Neural cell (in vitro differentiated cells): Measurements from ENCODE around the gene VSIG8. TPM values are rescaled to one million over a fixed set of nuclear protein-coding genes. Genes with fewer than 3 reads are reported as not detected.

Source experiments
- H2AFZ ChIP-seq: fragments of 200-600, 300-800 bp; sonication (generic), shearing (Covaris generic); 2 replicates; pipeline ENCODE4 v1.6.0; 2014; ENCODE audit warnings: low read depth, mild to moderate bottlenecking, antibody characterized with exemption, low read length, moderate library complexity
- H3F3A ChIP-seq: fragments of 200-600 bp; shearing (Covaris generic); 2 replicates; pipeline ENCODE4 v1.6.1; 2016; ENCODE audit warnings: mild to moderate bottlenecking, moderate library complexity, mixed read lengths, antibody characterized with exemption, low read length; ENCODE audit not compliant: insufficient read depth, poor library complexity, severe bottlenecking
- H3K27ac ChIP-seq: fragments of 200-600, 300-800 bp; sonication (generic), shearing (Covaris generic); 2 replicates; pipeline ENCODE4 v1.5.1; 2014; ENCODE audit warnings: mild to moderate bottlenecking, low read length, moderate library complexity
- H3K27me3 ChIP-seq: fragments of 300-800, 200-600 bp; sonication (generic), shearing (Covaris generic); 2 replicates; pipeline ENCODE4 v1.6.0; 2014; ENCODE audit warnings: mild to moderate bottlenecking, low read depth, low read length, moderate library complexity; ENCODE audit not compliant: insufficient read depth
- H3K36me3 ChIP-seq: fragments of 300-800, 200-600 bp; sonication (generic), shearing (Covaris generic); 2 replicates; pipeline ENCODE4 v1.5.1; 2014; ENCODE audit warnings: mild to moderate bottlenecking, antibody characterized with exemption, low read length, moderate library complexity; ENCODE audit not compliant: insufficient read depth
- H3K4me2 ChIP-seq: fragments of 300-800, 200-600 bp; sonication (generic), shearing (Covaris generic); 2 replicates; pipeline ENCODE4 v1.6.0; 2014; ENCODE audit warnings: mild to moderate bottlenecking, low read length
- H3K4me3 ChIP-seq: fragments of 300-800, 200-600 bp; sonication (generic), shearing (Covaris generic); 2 replicates; pipeline ENCODE4 v1.5.1; 2014; ENCODE audit warnings: mild to moderate bottlenecking, low read length, moderate library complexity
- H3K79me2 ChIP-seq: fragments of 200-600 bp; shearing (Covaris generic); replicated peaks from 2 replicates; pipeline ENCODE4 v1.6.0; 2014; ENCODE audit warnings: mild to moderate bottlenecking, low read length, moderate library complexity; ENCODE audit not compliant: insufficient read depth
- H3K9ac ChIP-seq: fragments of 300-800, 200-600 bp; sonication (generic), shearing (Covaris generic); 2 replicates; pipeline ENCODE4 v1.6.1; 2016; ENCODE audit warnings: mild to moderate bottlenecking, low read length, mixed read lengths
- H3K9me2 ChIP-seq: fragments of 200-600 bp; shearing (Covaris generic); 2 replicates; pipeline ENCODE4 v1.6.1; 2016; ENCODE audit warnings: mild to moderate bottlenecking, low read length, mixed read lengths; ENCODE audit not compliant: insufficient read depth
- H3K9me3 ChIP-seq: fragments of 200-600, 300-800 bp; sonication (generic), shearing (Covaris generic); 2 replicates; pipeline ENCODE4 v1.6.1; 2016; ENCODE audit warnings: mild to moderate bottlenecking, mixed run types, low read length, moderate library complexity, mixed read lengths
- H4K20me1 ChIP-seq: fragments of 200-600 bp; shearing (Covaris generic); 2 replicates; pipeline ENCODE4 v1.6.1; 2016; ENCODE audit warnings: mild to moderate bottlenecking, mixed run types; ENCODE audit not compliant: insufficient read depth
- EP300 ChIP-seq: fragments of 450-650 bp; conservative IDR thresholded peaks from 2 replicates; pipeline ENCODE4 v1.6.1; 2014; ENCODE audit warnings: antibody characterized with exemption, mild to moderate bottlenecking, moderate library complexity; ENCODE audit not compliant: poor library complexity, severe bottlenecking
- EZH2 ChIP-seq: fragments of 200-600, 300-800 bp; shearing (Covaris generic), sonication (generic); IDR thresholded peaks from 2 replicates; pipeline ENCODE4 v1.6.1; 2014; ENCODE audit warnings: antibody characterized with exemption, low read length, borderline replicate concordance, mild to moderate bottlenecking; ENCODE audit not compliant: insufficient read depth, poor library complexity, severe bottlenecking
- MXI1 ChIP-seq: fragments of 450-650 bp; conservative IDR thresholded peaks from 2 replicates; pipeline ENCODE4 v1.6.1; 2014; ENCODE audit warnings: antibody characterized with exemption, mild to moderate bottlenecking; ENCODE audit not compliant: poor library complexity, severe bottlenecking
- POLR2AphosphoS5 ChIP-seq: IDR thresholded peaks from 2 replicates; pipeline ENCODE4 v1.6.1; 2012
- RAD21 ChIP-seq: fragments of 450-650 bp; conservative IDR thresholded peaks from 2 replicates; pipeline ENCODE4 v1.6.1; 2014; ENCODE audit warnings: antibody characterized with exemption, mild to moderate bottlenecking, moderate library complexity
- SMC3 ChIP-seq: fragments of 450-650 bp; conservative IDR thresholded peaks from 2 replicates; pipeline ENCODE4 v1.6.1; 2014; ENCODE audit warnings: antibody characterized with exemption, mild to moderate bottlenecking, moderate library complexity; ENCODE audit not compliant: poor library complexity
- TAF1 ChIP-seq: IDR thresholded peaks from 2 replicates; pipeline ENCODE4 v1.6.1; 2012; ENCODE audit warnings: low read depth
- polyA plus RNA-seq: library from polyadenylated mRNA; depleted of rRNA; stranded (reverse); fragments of >200 nt; gene quantifications from 2 replicates; pipeline ENCODE4 v1.2.3, GENCODE V29; 2014
- TF ChIP-seq, protein P1 (sequence below): fragments of 450-650 bp; IDR thresholded peaks from 2 replicates; pipeline ENCODE4 v1.5.1; 2014; ENCODE audit warnings: antibody characterized with exemption, mild to moderate bottlenecking, moderate library complexity; ENCODE audit not compliant: poor library complexity, severe bottlenecking
- TF ChIP-seq, protein P2 (sequence below): IDR thresholded peaks from 2 replicates; pipeline ENCODE4 v1.6.1; 2012; ENCODE audit warnings: borderline replicate concordance

Gene VSIG8
- polyA plus RNA-seq, 1 donor from 2014 or later = 0.37 TPM

- Histone ChIP-seq H4K20me1 (no peaks in the 10 kb centered on the region), H3K4me2 (no peak overlapping the region), H3K79me2 (no peaks in the 10 kb centered on the region), H3F3A (no peaks in the 10 kb centered on the region), H3K27ac (no peak overlapping the region), H3K4me3 (no peak overlapping the region), H2AFZ (no peak overlapping the region), H3K36me3 (no peaks in the 10 kb centered on the region), H3K9me3 (no peaks in the 10 kb centered on the region), H3K9me2 (no peaks in the 10 kb centered on the region), H3K9ac (no peak overlapping the region), H3K27me3 (peaks cover 81% of the 10 kb centered on the region)
- TF ChIP-seq, protein P1, sequence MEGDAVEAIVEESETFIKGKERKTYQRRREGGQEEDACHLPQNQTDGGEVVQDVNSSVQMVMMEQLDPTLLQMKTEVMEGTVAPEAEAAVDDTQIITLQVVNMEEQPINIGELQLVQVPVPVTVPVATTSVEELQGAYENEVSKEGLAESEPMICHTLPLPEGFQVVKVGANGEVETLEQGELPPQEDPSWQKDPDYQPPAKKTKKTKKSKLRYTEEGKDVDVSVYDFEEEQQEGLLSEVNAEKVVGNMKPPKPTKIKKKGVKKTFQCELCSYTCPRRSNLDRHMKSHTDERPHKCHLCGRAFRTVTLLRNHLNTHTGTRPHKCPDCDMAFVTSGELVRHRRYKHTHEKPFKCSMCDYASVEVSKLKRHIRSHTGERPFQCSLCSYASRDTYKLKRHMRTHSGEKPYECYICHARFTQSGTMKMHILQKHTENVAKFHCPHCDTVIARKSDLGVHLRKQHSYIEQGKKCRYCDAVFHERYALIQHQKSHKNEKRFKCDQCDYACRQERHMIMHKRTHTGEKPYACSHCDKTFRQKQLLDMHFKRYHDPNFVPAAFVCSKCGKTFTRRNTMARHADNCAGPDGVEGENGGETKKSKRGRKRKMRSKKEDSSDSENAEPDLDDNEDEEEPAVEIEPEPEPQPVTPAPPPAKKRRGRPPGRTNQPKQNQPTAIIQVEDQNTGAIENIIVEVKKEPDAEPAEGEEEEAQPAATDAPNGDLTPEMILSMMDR = no peak
- TF ChIP-seq POLR2AphosphoS5 (no peak), TAF1 (no peak), SMC3 (no peak), RAD21 (no peak), EP300 (no peak), MXI1 (no peak), EZH2 (no peak)
- TF ChIP-seq, protein P2, sequence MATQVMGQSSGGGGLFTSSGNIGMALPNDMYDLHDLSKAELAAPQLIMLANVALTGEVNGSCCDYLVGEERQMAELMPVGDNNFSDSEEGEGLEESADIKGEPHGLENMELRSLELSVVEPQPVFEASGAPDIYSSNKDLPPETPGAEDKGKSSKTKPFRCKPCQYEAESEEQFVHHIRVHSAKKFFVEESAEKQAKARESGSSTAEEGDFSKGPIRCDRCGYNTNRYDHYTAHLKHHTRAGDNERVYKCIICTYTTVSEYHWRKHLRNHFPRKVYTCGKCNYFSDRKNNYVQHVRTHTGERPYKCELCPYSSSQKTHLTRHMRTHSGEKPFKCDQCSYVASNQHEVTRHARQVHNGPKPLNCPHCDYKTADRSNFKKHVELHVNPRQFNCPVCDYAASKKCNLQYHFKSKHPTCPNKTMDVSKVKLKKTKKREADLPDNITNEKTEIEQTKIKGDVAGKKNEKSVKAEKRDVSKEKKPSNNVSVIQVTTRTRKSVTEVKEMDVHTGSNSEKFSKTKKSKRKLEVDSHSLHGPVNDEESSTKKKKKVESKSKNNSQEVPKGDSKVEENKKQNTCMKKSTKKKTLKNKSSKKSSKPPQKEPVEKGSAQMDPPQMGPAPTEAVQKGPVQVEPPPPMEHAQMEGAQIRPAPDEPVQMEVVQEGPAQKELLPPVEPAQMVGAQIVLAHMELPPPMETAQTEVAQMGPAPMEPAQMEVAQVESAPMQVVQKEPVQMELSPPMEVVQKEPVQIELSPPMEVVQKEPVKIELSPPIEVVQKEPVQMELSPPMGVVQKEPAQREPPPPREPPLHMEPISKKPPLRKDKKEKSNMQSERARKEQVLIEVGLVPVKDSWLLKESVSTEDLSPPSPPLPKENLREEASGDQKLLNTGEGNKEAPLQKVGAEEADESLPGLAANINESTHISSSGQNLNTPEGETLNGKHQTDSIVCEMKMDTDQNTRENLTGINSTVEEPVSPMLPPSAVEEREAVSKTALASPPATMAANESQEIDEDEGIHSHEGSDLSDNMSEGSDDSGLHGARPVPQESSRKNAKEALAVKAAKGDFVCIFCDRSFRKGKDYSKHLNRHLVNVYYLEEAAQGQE = no peak
Measured at GRCh38 chr1:159835356-159835755, 27.1 kb downstream of the VSIG8 start.

DNA sequence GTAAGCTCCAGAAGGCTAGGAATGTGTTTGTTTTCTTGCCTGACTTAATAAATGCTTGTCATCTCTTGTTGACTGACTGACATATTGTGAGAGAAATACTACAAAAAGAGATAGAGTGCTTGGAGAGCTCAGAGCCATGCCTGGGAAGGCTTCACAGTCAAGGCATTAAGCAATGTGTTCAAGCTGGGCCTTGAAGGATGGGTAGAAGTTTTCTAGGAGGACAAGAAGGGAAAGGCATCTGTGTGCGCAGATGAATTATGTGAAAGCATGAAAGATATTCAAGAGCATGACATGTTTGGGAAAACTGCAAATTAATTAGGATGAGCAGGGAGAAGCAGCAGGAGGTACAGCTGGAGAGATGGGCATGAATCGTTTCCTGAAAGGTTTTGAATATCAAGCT is 30.1 kb downstream of the VSIG8 start:
- TF ChIP-seq SMC3 = no peak
- no peak for TF ChIP-seq RAD21
- no peak for TF ChIP-seq EZH2
- TF ChIP-seq TAF1 = no peak
- TF ChIP-seq, protein P2 = no peak
- H3K79me2 ChIP-seq = no peaks in the 10 kb centered on the region
- no peak overlapping the region for H3K9ac ChIP-seq
- no peak overlapping the region for H2AFZ ChIP-seq
- no peaks in the 10 kb centered on the region for H3K36me3 ChIP-seq
- no peaks in the 10 kb centered on the region for H3K9me2 ChIP-seq
- no peaks in the 10 kb centered on the region for H4K20me1 ChIP-seq
- H3K9me3 ChIP-seq = no peaks in the 10 kb centered on the region
- no peak overlapping the region for H3K4me2 ChIP-seq
- peaks cover 81% of the 10 kb centered on the region for H3K27me3 ChIP-seq
- H3K4me3 ChIP-seq = no peak overlapping the region
- H3F3A ChIP-seq = no peaks in the 10 kb centered on the region
- no peak overlapping the region for H3K27ac ChIP-seq
